GM23338 (cell line): ENCODE results near the gene CHRNB4. TPM values are rescaled to one million over a fixed set of nuclear protein-coding genes. Genes with fewer than 3 reads are reported as not detected.

ENCODE experiments used
- ATAC-seq: fragments of 200-7000 bp; cut with Tn5 transposase; 3 replicates; pipeline ENCODE4 v1.9.1; 2020
- DNase-seq: peaks from one replicate; pipeline ENCODE4 v3.0.0-alpha.2; 2015; ENCODE audit warnings: low spot score
- H2AFZ ChIP-seq: fragments of 200-600 bp; sonication (generic); 2 replicates; pipeline ENCODE4 v1.8.0; 2016; ENCODE audit warnings: antibody characterized with exemption, mild to moderate bottlenecking, moderate library complexity
- H3F3A ChIP-seq: fragments of 200-600 bp; sonication (generic); replicated peaks from 2 replicates; pipeline ENCODE4 v1.8.0; 2017; ENCODE audit warnings: antibody characterized with exemption, mixed run types, low read depth
- H3K27ac ChIP-seq: fragments of 200-600 bp; sonication (generic); 2 replicates; pipeline ENCODE4 v1.6.1; 2016; ENCODE audit warnings: low read depth
- H3K27me3 ChIP-seq: fragments of 200-600 bp; sonication (generic); 2 replicates; pipeline ENCODE4 v1.8.0; 2016; ENCODE audit warnings: mild to moderate bottlenecking, mixed run types, moderate library complexity; ENCODE audit not compliant: insufficient read depth
- H3K36me3 ChIP-seq: fragments of 200-600 bp; sonication (generic); 2 replicates; pipeline ENCODE4 v1.8.0; 2016; ENCODE audit warnings: mild to moderate bottlenecking; ENCODE audit not compliant: insufficient read depth
- H3K4me1 ChIP-seq: fragments of 200-600 bp; sonication (generic); 2 replicates; pipeline ENCODE4 v1.8.0; 2016; ENCODE audit warnings: mild to moderate bottlenecking, moderate library complexity; ENCODE audit not compliant: insufficient read depth
- H3K4me2 ChIP-seq: fragments of 200-600 bp; sonication (generic); 2 replicates; pipeline ENCODE4 v1.7.1; 2017; ENCODE audit warnings: mixed run types
- H3K4me3 ChIP-seq: fragments of 200-600 bp; sonication (generic); 2 replicates; pipeline ENCODE4 v1.6.1; 2016; ENCODE audit warnings: mixed run types
- H3K79me2 ChIP-seq: fragments of 200-600 bp; sonication (generic); replicated peaks from 2 replicates; pipeline ENCODE4 v1.8.0; 2017; ENCODE audit warnings: mild to moderate bottlenecking; ENCODE audit not compliant: insufficient read depth
- H3K9me2 ChIP-seq: fragments of 200-600 bp; sonication (generic); 2 replicates; pipeline ENCODE4 v1.8.0; 2017; ENCODE audit not compliant: insufficient read depth
- H4K20me1 ChIP-seq: fragments of 200-600 bp; sonication (generic); replicated peaks from 2 replicates; pipeline ENCODE4 v1.8.0; 2017; ENCODE audit warnings: mild to moderate bottlenecking; ENCODE audit not compliant: insufficient read depth
- H3K27ac Mint-ChIP-seq: 2 replicates; pipeline ENCODE4 v1.8.0; 2020; ENCODE audit warnings: inconsistent platforms, mild to moderate bottlenecking, moderate library complexity, mixed read lengths
- H3K27me3 Mint-ChIP-seq: 3 replicates; pipeline ENCODE4 v1.8.0; 2022; ENCODE audit warnings: low read depth, mild to moderate bottlenecking, moderate library complexity, mixed read lengths, inconsistent platforms; ENCODE audit not compliant: insufficient read depth, poor library complexity
- H3K36me3 Mint-ChIP-seq: 3 replicates; pipeline ENCODE4 v1.8.0; 2021; ENCODE audit warnings: low read depth, mild to moderate bottlenecking, inconsistent platforms, moderate library complexity, mixed read lengths
- H3K4me1 Mint-ChIP-seq: 3 replicates; pipeline ENCODE4 v1.8.0; 2020; ENCODE audit warnings: mild to moderate bottlenecking, inconsistent platforms, mixed read lengths
- H3K4me3 Mint-ChIP-seq: 3 replicates; pipeline ENCODE4 v1.8.0; 2021; ENCODE audit warnings: moderate library complexity, mild to moderate bottlenecking, inconsistent platforms, mixed read lengths
- H3K9me3 Mint-ChIP-seq: 3 replicates; pipeline ENCODE4 v1.8.0; 2020; ENCODE audit warnings: moderate library complexity, mild to moderate bottlenecking, inconsistent platforms, mixed read lengths
- CREB1 ChIP-seq: fragments of 250-450 bp; sonication (Bioruptor Pico); IDR thresholded peaks from 2 replicates; pipeline ENCODE4 v1.5.0; 2020; ENCODE audit warnings: low read depth, mild to moderate bottlenecking, moderate library complexity
- CTCF ChIP-seq, 2 experiments: fragments of 200-600 bp in 1 of 2; sonication (generic) in 1 of 2; conservative IDR thresholded peaks; 2 replicates each; pipeline versions ENCODE4 v1.5.1 to v1.6.1; 2016 to 2017; ENCODE audit warnings: antibody characterized with exemption in 2 of 2, low read depth in 2 of 2, mild to moderate bottlenecking in 2 of 2, moderate library complexity in 1 of 2
- ETS1 ChIP-seq: IDR thresholded peaks from 2 replicates; pipeline ENCODE4 v1.6.1; 2016; ENCODE audit warnings: antibody characterized with exemption
- EZH2 ChIP-seq: fragments of 200-600 bp; sonication (generic); IDR thresholded peaks from one replicate; pipeline ENCODE4 v1.8.0; 2017; ENCODE audit warnings: antibody characterized with exemption, mild to moderate bottlenecking, low read depth; ENCODE audit not compliant: unreplicated experiment
- EZH2phosphoT487 ChIP-seq: fragments of 200-600 bp; sonication (generic); IDR thresholded peaks from one replicate; pipeline ENCODE4 v1.8.1; 2018; ENCODE audit warnings: antibody characterized with exemption; ENCODE audit not compliant: unreplicated experiment
- NANOG ChIP-seq: IDR thresholded peaks from 2 replicates; pipeline ENCODE4 v1.6.1; 2016; ENCODE audit warnings: antibody characterized with exemption, borderline replicate concordance
- POLR2AphosphoS5 ChIP-seq: IDR thresholded peaks from 2 replicates; pipeline ENCODE4 v1.6.1; 2016; ENCODE audit warnings: antibody characterized with exemption, low read depth
- REST ChIP-seq: IDR thresholded peaks from one replicate; pipeline ENCODE4 v1.6.1; 2018; ENCODE audit warnings: antibody characterized with exemption; ENCODE audit not compliant: unreplicated experiment
- STAT1 ChIP-seq: IDR thresholded peaks from one replicate; pipeline ENCODE4 v1.6.1; 2016; ENCODE audit warnings: antibody characterized with exemption; ENCODE audit not compliant: unreplicated experiment
- ZNF114 ChIP-seq: fragments of 250-450 bp; sonication (Bioruptor Pico); IDR thresholded peaks from 2 replicates; pipeline ENCODE4 v1.5.0; 2020; ENCODE audit warnings: mild to moderate bottlenecking, moderate library complexity
- ZNF331 ChIP-seq: fragments of 250-450 bp; sonication (Bioruptor Pico); IDR thresholded peaks from 2 replicates; pipeline ENCODE4 v1.5.0; 2020; ENCODE audit warnings: low read depth, mild to moderate bottlenecking, moderate library complexity
- polyA plus RNA-seq: library from polyadenylated mRNA; unstranded; fragments of >200 nt; fragmentation: Nextera tagmentation; extraction: Ambion mirVana; gene quantifications from 2 replicates; pipeline ENCODE4 v1.2.1, GENCODE V29; 2016
- total RNA-seq: library from RNA; depleted of rRNA; stranded (reverse); fragments of >200 nt; shearing (Covaris generic); gene quantifications from 2 replicates; pipeline ENCODE4 v1.2.3, GENCODE V29; 2014
- TF ChIP-seq, protein P1 (sequence below): fragments of 250-450 bp; sonication (Bioruptor Pico); IDR thresholded peaks from 2 replicates; pipeline ENCODE4 v1.5.0; 2020; ENCODE audit warnings: mild to moderate bottlenecking, moderate library complexity

Gene CHRNB4
- total and polyA plus RNA-seq, 2 experiments from 2014 or later, result 1.4 to 1.6 TPM

GRCh38 chr15:78635346-78635745, 5.7 kb downstream of the CHRNB4 start:
- no peaks in the 10 kb centered on the region for H3K79me2 ChIP-seq
- H3K4me2 ChIP-seq, result no peak overlapping the region
- no peak overlapping the region for H3K27ac Mint-ChIP-seq
- no peak overlapping the region for H3K4me3 Mint-ChIP-seq
- peaks cover 5% of the 10 kb centered on the region; the same call in 2 of the 3 replicates for H3K36me3 Mint-ChIP-seq
- no peaks in the 10 kb centered on the region for H3K36me3 ChIP-seq
- no peak for TF ChIP-seq CREB1 (CRISPR knock-in tag)
- no peak for TF ChIP-seq ZNF331 (CRISPR knock-in tag)
- no peak for TF ChIP-seq STAT1
- no peak for TF ChIP-seq EZH2phosphoT487
- TF ChIP-seq REST, result no peak
- TF ChIP-seq POLR2AphosphoS5, result no peak
- TF ChIP-seq NANOG, result no peak
- TF ChIP-seq CTCF (conservative IDR thresholded peaks at IDR 0.05; ENCODE audit: low read depth in 2 of 2), result no peak
- TF ChIP-seq, protein P1, sequence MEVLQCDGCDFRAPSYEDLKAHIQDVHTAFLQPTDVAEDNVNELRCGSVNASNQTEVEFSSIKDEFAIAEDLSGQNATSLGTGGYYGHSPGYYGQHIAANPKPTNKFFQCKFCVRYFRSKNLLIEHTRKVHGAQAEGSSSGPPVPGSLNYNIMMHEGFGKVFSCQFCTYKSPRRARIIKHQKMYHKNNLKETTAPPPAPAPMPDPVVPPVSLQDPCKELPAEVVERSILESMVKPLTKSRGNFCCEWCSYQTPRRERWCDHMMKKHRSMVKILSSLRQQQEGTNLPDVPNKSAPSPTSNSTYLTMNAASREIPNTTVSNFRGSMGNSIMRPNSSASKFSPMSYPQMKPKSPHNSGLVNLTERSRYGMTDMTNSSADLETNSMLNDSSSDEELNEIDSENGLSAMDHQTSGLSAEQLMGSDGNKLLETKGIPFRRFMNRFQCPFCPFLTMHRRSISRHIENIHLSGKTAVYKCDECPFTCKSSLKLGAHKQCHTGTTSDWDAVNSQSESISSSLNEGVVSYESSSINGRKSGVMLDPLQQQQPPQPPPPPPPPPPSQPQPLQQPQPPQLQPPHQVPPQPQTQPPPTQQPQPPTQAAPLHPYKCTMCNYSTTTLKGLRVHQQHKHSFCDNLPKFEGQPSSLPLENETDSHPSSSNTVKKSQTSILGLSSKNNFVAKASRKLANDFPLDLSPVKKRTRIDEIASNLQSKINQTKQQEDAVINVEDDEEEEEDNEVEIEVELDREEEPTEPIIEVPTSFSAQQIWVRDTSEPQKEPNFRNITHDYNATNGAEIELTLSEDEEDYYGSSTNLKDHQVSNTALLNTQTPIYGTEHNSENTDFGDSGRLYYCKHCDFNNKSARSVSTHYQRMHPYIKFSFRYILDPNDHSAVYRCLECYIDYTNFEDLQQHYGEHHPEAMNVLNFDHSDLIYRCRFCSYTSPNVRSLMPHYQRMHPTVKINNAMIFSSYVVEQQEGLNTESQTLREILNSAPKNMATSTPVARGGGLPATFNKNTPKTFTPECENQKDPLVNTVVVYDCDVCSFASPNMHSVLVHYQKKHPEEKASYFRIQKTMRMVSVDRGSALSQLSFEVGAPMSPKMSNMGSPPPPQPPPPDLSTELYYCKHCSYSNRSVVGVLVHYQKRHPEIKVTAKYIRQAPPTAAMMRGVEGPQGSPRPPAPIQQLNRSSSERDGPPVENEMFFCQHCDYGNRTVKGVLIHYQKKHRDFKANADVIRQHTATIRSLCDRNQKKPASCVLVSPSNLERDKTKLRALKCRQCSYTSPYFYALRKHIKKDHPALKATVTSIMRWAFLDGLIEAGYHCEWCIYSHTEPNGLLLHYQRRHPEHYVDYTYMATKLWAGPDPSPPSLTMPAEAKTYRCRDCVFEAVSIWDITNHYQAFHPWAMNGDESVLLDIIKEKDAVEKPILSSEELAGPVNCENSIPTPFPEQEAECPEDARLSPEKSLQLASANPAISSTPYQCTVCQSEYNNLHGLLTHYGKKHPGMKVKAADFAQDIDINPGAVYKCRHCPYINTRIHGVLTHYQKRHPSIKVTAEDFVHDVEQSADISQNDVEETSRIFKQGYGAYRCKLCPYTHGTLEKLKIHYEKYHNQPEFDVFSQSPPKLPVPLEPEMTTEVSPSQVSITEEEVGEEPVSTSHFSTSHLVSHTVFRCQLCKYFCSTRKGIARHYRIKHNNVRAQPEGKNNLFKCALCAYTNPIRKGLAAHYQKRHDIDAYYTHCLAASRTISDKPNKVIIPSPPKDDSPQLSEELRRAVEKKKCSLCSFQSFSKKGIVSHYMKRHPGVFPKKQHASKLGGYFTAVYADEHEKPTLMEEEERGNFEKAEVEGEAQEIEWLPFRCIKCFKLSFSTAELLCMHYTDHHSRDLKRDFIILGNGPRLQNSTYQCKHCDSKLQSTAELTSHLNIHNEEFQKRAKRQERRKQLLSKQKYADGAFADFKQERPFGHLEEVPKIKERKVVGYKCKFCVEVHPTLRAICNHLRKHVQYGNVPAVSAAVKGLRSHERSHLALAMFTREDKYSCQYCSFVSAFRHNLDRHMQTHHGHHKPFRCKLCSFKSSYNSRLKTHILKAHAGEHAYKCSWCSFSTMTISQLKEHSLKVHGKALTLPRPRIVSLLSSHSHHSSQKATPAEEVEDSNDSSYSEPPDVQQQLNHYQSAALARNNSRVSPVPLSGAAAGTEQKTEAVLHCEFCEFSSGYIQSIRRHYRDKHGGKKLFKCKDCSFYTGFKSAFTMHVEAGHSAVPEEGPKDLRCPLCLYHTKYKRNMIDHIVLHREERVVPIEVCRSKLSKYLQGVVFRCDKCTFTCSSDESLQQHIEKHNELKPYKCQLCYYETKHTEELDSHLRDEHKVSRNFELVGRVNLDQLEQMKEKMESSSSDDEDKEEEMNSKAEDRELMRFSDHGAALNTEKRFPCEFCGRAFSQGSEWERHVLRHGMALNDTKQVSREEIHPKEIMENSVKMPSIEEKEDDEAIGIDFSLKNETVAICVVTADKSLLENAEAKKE, result no peak
- no peak for TF ChIP-seq ZNF114
- no peak for TF ChIP-seq ETS1
- no peak for TF ChIP-seq EZH2
- ATAC-seq, result no peak
- no peaks in the 10 kb centered on the region for H4K20me1 ChIP-seq
- H2AFZ ChIP-seq, result no peak overlapping the region
- H3K9me2 ChIP-seq, result no peaks in the 10 kb centered on the region
- H3K27ac ChIP-seq, result no peak overlapping the region
- H3K9me3 Mint-ChIP-seq, result no peaks in the 10 kb centered on the region; the same call in 2 of the 3 replicates
- no peaks in the 10 kb centered on the region; the same call in 1 of the 2 replicates for H3K4me1 ChIP-seq
- no peak overlapping the region for H3K4me3 ChIP-seq
- H3K27me3 ChIP-seq, result peaks cover 8% of the 10 kb centered on the region
- H3K27me3 Mint-ChIP-seq, result peaks cover 14% of the 10 kb centered on the region
- DNase-seq, result no peak
- peaks cover 5% of the 10 kb centered on the region; the same call in 1 of the 3 replicates for H3K4me1 Mint-ChIP-seq
- no peaks in the 10 kb centered on the region for H3F3A ChIP-seq
